CD14-positive monocyte (primary cell): ENCODE results near the gene TEKT1. TPM values are rescaled to one million over a fixed set of nuclear protein-coding genes. Genes with fewer than 3 reads are reported as not detected.

Experiments
- DNase-seq, 3 donors: peaks; one replicate each; pipeline ENCODE4 v3.0.0-alpha.2; 2011 to 2022
- H2AFZ ChIP-seq: 2 replicates; pipeline ENCODE4 v1.6.0; 2012; ENCODE audit warnings: mild to moderate bottlenecking, low read depth, low read length, inconsistent platforms; ENCODE audit not compliant: insufficient read depth, poor library complexity, severe bottlenecking
- H3K27ac ChIP-seq, 2 donors: 1 replicate in 1 of 2; 2 replicates in 1 of 2; pipeline ENCODE4 v1.5.1; 2012 to 2013; ENCODE audit warnings: low read length in 2 of 2, control low read depth in 1 of 2, inconsistent platforms in 1 of 2, low read depth in 1 of 2, mild to moderate bottlenecking in 1 of 2
- H3K27me3 ChIP-seq, 2 donors: one replicate each; pipeline versions ENCODE4 v1.6.0 to v1.6.1; 2011 to 2013; ENCODE audit warnings: low read length in 2 of 2; ENCODE audit not compliant: control insufficient read depth in 2 of 2, insufficient read depth in 2 of 2
- H3K36me3 ChIP-seq, 2 donors: replicated peaks in 1 of 2; 1 replicate in 1 of 2; 2 replicates in 1 of 2; pipeline versions ENCODE4 v1.5.1 to v1.6.1; 2012 to 2013; ENCODE audit warnings: low read length in 2 of 2, control low read depth in 1 of 2, inconsistent platforms in 1 of 2, mild to moderate bottlenecking in 1 of 2; ENCODE audit not compliant: insufficient read depth in 2 of 2, control insufficient read depth in 1 of 2
- H3K4me1 ChIP-seq, 2 donors: 1 replicate in 1 of 2; 2 replicates in 1 of 2; pipeline versions ENCODE4 v1.5.1 to v1.6.1; 2012 to 2013; ENCODE audit warnings: low read length in 2 of 2, control low read depth in 1 of 2, inconsistent platforms in 1 of 2, mild to moderate bottlenecking in 1 of 2, moderate library complexity in 1 of 2; ENCODE audit not compliant: insufficient read depth in 2 of 2, control insufficient read depth in 1 of 2
- H3K4me2 ChIP-seq: replicated peaks from 2 replicates; pipeline ENCODE3; 2012; ENCODE audit warnings: low read length, moderate library complexity, mild to moderate bottlenecking; ENCODE audit not compliant: poor library complexity, severe bottlenecking; ENCODE audit errors: extremely low read depth
- H3K4me3 ChIP-seq, 3 experiments: fragments of 200-600 bp in 1 of 3; sonication (generic) in 1 of 3; replicated peaks in 1 of 3; 1 replicate in 2 of 3; 2 replicates in 1 of 3; pipeline ENCODE4 v1.5.1; 2011 to 2013; ENCODE audit warnings: low read length in 3 of 3, mild to moderate bottlenecking in 3 of 3, control low read depth in 2 of 3, low read depth in 2 of 3, inconsistent platforms in 1 of 3, moderate library complexity in 1 of 3
- H3K79me2 ChIP-seq: 2 replicates; pipeline ENCODE4 v1.6.0; 2012; ENCODE audit warnings: mild to moderate bottlenecking, control low read depth, inconsistent platforms, low read length, moderate library complexity; ENCODE audit not compliant: insufficient read depth
- H3K9ac ChIP-seq: 2 replicates; pipeline ENCODE4 v1.6.0; 2017; ENCODE audit warnings: low read length, mild to moderate bottlenecking; ENCODE audit not compliant: insufficient read depth, poor library complexity, severe bottlenecking
- H3K9me3 ChIP-seq, 2 donors: replicated peaks in 1 of 2; 1 replicate in 1 of 2; 2 replicates in 1 of 2; pipeline versions ENCODE4 v1.5.1 to v1.6.1; 2012 to 2013; ENCODE audit warnings: low read length in 2 of 2, control low read depth in 1 of 2; ENCODE audit not compliant: control insufficient read depth in 1 of 2, insufficient read depth in 1 of 2
- H4K20me1 ChIP-seq: 2 replicates; pipeline ENCODE4 v1.6.0; 2012; ENCODE audit warnings: mild to moderate bottlenecking, low read length, control low read depth, moderate library complexity; ENCODE audit not compliant: insufficient read depth
- H3K27ac Mint-ChIP-seq, 7 donors: one replicate each; pipeline ENCODE4 v1.8.0; 2020; ENCODE audit warnings: mild to moderate bottlenecking in 7 of 7, mixed read lengths in 7 of 7, moderate library complexity in 6 of 7, inconsistent platforms in 2 of 7
- H3K27me3 Mint-ChIP-seq, 3 donors: one replicate each; pipeline ENCODE4 v1.8.0; 2021 to 2022; ENCODE audit warnings: low read depth in 3 of 3, mild to moderate bottlenecking in 3 of 3, mixed read lengths in 3 of 3, moderate library complexity in 3 of 3, inconsistent platforms in 1 of 3
- H3K36me3 Mint-ChIP-seq, 2 donors: one replicate each; pipeline ENCODE4 v1.8.0; 2020; ENCODE audit warnings: mixed read lengths in 2 of 2, inconsistent platforms in 1 of 2, mild to moderate bottlenecking in 1 of 2
- H3K4me1 Mint-ChIP-seq: one replicate; pipeline ENCODE4 v1.8.0; 2020; ENCODE audit warnings: mild to moderate bottlenecking, mixed read lengths
- H3K4me3 Mint-ChIP-seq, 2 donors: one replicate each; pipeline ENCODE4 v1.8.0; 2020; ENCODE audit warnings: mild to moderate bottlenecking in 2 of 2, mixed read lengths in 2 of 2, moderate library complexity in 1 of 2
- H3K9me3 Mint-ChIP-seq, 7 donors: one replicate each; pipeline ENCODE4 v1.8.0; 2020 to 2022; ENCODE audit warnings: mixed read lengths in 7 of 7, mild to moderate bottlenecking in 6 of 7, moderate library complexity in 6 of 7, inconsistent platforms in 2 of 7
- WGBS: methylation state at CpG from one replicate; pipeline ENCODE4 v1.1.5; 2013; ENCODE audit warnings: missing lambda C conversion rate; ENCODE audit not compliant: insufficient coverage; 5-methylcytosine and 5-hydroxymethylcytosine counted together
- intact Hi-C, 2 donors: fragments of 100-400 bp; cut with micrococcal nuclease; formaldehyde crosslinking; loops; one replicate each; pipeline versions ENCODE4 v1.15.0 to v1.15.1; 2023
- polyA plus RNA-seq, 3 donors: library from polyadenylated mRNA; depleted of rRNA in 1 of 3; unstranded in 2 of 3; stranded (reverse) in 1 of 3; fragments of 300-500 nt in 2 of 3; fragments of >200 nt in 1 of 3; fragmentation: Illumina TruSeq in 2 of 3; gene quantifications; 1 replicate in 2 of 3; 2 replicates in 1 of 3; pipeline ENCODE4 v1.2.3, GENCODE V29; 2012 to 2021
- TF ChIP-seq, protein P1 (sequence below): fragments of 200-600 bp; IDR thresholded peaks from one replicate; pipeline ENCODE4 v1.8.0; 2022; ENCODE audit warnings: antibody characterized with exemption, mild to moderate bottlenecking

TEKT1 gene
- polyA plus RNA-seq, 3 donors: not detected

DNA sequence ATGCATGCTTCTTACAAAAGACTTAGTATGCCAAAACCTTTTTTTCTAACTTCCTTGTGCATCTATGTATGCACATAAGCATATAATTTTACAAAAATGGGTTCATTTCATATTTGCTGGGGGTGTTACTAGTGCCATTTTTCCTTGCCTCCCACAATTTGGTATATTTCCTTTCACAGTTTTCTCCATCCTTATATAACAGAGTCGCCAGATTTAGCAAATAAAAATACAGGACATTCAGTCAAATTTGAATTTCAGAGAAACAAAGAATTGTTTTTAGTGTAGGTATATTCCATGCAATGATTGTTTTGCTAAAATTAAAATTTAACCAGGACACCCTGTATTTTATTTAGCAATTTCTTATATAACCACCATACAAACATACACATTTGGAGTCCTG is 59.5 kb downstream of the TEKT1 start:
- H3K9ac ChIP-seq: no peak overlapping the region
- H3K79me2 ChIP-seq: no peaks in the 10 kb centered on the region
- TF ChIP-seq, protein P1, sequence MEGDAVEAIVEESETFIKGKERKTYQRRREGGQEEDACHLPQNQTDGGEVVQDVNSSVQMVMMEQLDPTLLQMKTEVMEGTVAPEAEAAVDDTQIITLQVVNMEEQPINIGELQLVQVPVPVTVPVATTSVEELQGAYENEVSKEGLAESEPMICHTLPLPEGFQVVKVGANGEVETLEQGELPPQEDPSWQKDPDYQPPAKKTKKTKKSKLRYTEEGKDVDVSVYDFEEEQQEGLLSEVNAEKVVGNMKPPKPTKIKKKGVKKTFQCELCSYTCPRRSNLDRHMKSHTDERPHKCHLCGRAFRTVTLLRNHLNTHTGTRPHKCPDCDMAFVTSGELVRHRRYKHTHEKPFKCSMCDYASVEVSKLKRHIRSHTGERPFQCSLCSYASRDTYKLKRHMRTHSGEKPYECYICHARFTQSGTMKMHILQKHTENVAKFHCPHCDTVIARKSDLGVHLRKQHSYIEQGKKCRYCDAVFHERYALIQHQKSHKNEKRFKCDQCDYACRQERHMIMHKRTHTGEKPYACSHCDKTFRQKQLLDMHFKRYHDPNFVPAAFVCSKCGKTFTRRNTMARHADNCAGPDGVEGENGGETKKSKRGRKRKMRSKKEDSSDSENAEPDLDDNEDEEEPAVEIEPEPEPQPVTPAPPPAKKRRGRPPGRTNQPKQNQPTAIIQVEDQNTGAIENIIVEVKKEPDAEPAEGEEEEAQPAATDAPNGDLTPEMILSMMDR: no peak
- no peak overlapping the region for H3K4me2 ChIP-seq
- peaks cover 31 to 68% of the 10 kb centered on the region in 2 donors for H3K9me3 ChIP-seq
- H3K27ac Mint-ChIP-seq: no peak overlapping the region
- peaks cover 52 to 70% (median 65%) of the 10 kb centered on the region in 7 donors for H3K9me3 Mint-ChIP-seq
- H3K36me3 Mint-ChIP-seq: peaks cover 76 to 80% of the 10 kb centered on the region in 2 donors
- peaks cover 19 to 31% of the 10 kb centered on the region in 2 donors for H3K27me3 ChIP-seq
- peak overlapping the region in 1 of 2 donors; percentile 51 for H3K4me3 Mint-ChIP-seq
- no peak overlapping the region for H2AFZ ChIP-seq
- peaks cover 64 to 81% of the 10 kb centered on the region in 2 donors for H3K36me3 ChIP-seq
- intact Hi-C loops: no loop called here
- H4K20me1 ChIP-seq: peaks cover 14% of the 10 kb centered on the region
- H3K4me1 Mint-ChIP-seq: peaks cover 10% of the 10 kb centered on the region
- H3K4me3 ChIP-seq: no peak overlapping the region
- no CpG with 5 or more reads among the region's 1 CpG for WGBS
- no peak for DNase-seq
- peaks cover 36 to 37% (median 37%) of the 10 kb centered on the region in 3 donors for H3K27me3 Mint-ChIP-seq
- no peak overlapping the region for H3K27ac ChIP-seq
- no peaks in the 10 kb centered on the region for H3K4me1 ChIP-seq

DNA sequence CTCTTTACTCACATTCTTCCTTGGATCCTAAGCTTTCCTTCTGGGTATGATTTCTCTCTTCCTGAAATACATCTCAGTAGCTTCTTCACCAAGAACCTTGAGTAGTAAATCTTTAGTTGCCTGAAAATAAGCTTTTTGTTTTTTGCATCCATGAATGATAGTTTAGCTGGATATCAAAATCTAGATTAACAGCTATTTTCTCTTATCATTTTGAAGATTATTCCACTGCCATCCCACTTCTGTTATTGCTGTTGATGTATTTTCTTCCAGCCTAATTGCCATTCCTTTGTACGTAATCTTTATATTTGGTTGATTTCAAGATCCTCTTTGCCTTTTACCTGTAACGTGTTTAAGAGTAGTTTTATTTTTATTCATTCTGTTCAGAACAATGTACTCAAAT is 63.1 kb downstream of the TEKT1 start:
- H3K4me3 Mint-ChIP-seq: no peak overlapping the region
- Histone ChIP-seq H2AFZ (no peak overlapping the region), H3K27ac (no peak overlapping the region), H4K20me1 (peaks cover 16% of the 10 kb centered on the region), H3K4me1 (no peaks in the 10 kb centered on the region), H3K27me3 (no peaks in the 10 kb centered on the region), H3K4me3 (peak overlapping the region in 1 of 3 experiments; percentile 13), H3K79me2 (no peaks in the 10 kb centered on the region), H3K9ac (no peak overlapping the region), H3K36me3 (peaks cover 97 to 99% of the 10 kb centered on the region in 2 donors), H3K4me2 (no peak overlapping the region), H3K9me3 (peaks cover 12 to 51% of the 10 kb centered on the region in 2 donors)
- WGBS: no CpG with 5 or more reads among the region's 2 CpGs
- no peaks in the 10 kb centered on the region for H3K4me1 Mint-ChIP-seq
- DNase-seq: no peak
- peaks cover 91 to 99% of the 10 kb centered on the region in 2 donors for H3K36me3 Mint-ChIP-seq
- peaks cover 42 to 49% (median 44%) of the 10 kb centered on the region in 7 donors for H3K9me3 Mint-ChIP-seq
- intact Hi-C loops: no loop called here
- TF ChIP-seq, protein P1: no peak
- H3K27me3 Mint-ChIP-seq: peaks cover 2 to 14% (median 3%) of the 10 kb centered on the region in 3 donors
- no peak overlapping the region for H3K27ac Mint-ChIP-seq
